NCI-H748 treated with DMSO at 0.1 percent for 48 hours (cell line): ENCODE data around the gene LEPROT.

Source experiments
- DNase-seq: peaks from one replicate; lab custom pipeline; 2025; lab: John Stamatoyannopoulos, UW

The LEPROT gene

DNA sequence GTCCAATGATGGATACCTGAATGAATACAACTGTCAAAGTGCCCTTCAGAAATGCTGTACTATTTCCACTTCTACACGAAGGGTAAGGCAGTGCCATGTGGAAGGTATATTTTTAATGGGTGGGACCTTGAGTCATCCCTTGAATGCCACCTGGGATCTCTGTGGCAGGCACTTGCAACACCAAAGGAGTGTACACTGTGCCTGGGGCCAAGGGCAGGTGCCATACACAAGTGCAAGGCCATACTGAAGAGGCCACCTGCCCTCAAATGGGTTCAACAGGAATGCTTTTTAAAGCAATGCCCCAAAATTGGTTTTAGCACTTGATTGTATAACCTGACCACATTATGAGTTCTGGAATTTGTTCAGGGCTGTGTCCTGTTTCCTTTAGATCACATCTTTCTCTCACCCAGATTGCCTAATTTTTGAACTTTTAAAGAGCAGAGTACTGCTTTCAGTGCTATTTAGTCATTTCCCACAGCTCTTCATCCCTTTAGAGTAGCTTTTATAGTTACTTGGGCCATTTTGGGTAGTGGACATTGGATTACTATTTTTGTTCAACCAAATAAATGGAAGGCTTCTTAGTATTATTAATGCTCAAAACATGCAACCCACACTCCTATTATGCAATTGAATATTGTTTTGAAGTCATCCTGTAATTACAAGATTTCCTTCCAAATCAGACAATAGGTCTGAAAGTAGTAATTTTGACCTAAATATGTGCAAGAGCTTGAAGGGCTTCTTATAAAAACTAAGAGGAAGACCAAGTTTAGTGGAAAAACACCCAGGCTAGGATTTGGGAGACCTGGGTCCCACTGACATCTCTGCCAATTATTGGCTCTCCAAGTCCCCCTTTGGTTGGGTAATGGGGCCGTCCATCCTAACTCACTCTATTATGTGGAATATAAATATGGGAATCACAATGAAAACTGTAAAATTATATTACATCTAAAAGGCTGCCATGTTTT lies 57.2 kb downstream of the LEPROT start:
- no peak for DNase-seq

- no peak for DNase-seq
Observed at GRCh38 chr1:65478379-65479026, 58.0 kb downstream of the LEPROT start.

- DNase-seq: no peak
Observed at GRCh38 chr1:65479554-65480204, 59.2 kb downstream of the LEPROT start.

- DNase-seq: no peak
Observed at GRCh38 chr1:65480684-65481405, 60.4 kb downstream of the LEPROT start.

DNA sequence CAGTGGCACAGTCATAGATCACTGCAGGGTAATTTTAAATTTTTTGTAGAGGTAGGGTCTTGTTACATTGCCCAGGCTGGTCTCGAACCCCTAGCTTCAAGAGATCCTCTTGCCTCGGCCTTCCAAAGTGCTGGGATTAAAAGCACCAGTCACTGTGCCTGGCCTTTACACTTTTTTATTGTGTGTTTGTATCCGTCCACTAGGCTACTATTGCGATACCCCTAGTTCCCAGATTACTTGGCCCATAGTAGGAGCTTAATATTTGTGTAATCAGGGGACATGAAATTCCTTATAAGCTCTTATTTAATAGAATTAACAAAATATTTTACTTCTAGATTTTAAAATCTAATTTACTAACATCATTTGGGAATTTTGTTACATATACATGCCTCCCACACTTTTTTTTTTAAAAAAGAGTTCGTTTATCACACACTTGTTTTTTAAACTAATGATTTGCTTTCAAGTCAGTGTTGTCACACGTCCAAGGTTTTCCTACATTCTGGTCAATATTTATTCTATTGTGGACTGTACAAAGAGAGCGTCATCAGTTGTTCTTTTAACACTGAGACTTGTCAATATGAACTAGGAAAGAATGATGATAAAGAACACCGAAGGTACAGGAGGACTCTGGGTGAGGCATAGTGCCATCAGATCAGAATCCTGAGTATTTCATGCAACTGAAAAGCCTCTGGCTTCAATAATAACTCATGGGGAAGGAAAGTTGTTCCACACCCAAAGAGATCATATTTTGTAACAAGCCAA lies 63.7 kb downstream of the LEPROT start:
- DNase-seq: no peak
